G401 (cell line): Measurements from ENCODE around the gene FICD. TPM values are rescaled to one million over a fixed set of nuclear protein-coding genes. Genes with fewer than 3 reads are reported as not detected.

Source experiments
- DNase-seq: peaks from one replicate; pipeline ENCODE4 v3.0.0-alpha.2; 2015; ENCODE audit warnings: low spot score
- in situ Hi-C: cut with HindIII; loops from 2 replicates; pipeline ENCODE4 v1.10.0; 2016; ENCODE audit warnings: low sequenced_read_pairs, mixed read lengths
- total RNA-seq: library from RNA; depleted of rRNA; stranded (reverse); fragments of >200 nt; shearing (Covaris generic); gene quantifications from 2 replicates; pipeline ENCODE4 v1.2.3, GENCODE V29; 2014

FICD gene
- total RNA-seq, 1 experiment from 2014 or later: 1.7 TPM

GRCh38 chr12:108495823-108496579 lies 19.1 kb upstream of the FICD start:
- no peak for DNase-seq
- in situ Hi-C loops: no loop called here

GRCh38 chr12:108498136-108498535 lies 16.9 kb upstream of the FICD start:
- in situ Hi-C loops: no loop called here
- DNase-seq: no peak

- in situ Hi-C loops: no loop called here
- DNase-seq: no peak
Observed at GRCh38 chr12:108502922-108503321, 12.2 kb upstream of the FICD start.

- no peak for DNase-seq
- in situ Hi-C loops: no loop called here
Observed at GRCh38 chr12:108505129-108505528, 9.9 kb upstream of the FICD start.

- no peak for DNase-seq
- in situ Hi-C loops: no loop called here
Observed at GRCh38 chr12:108507971-108508642, 7.0 kb upstream of the FICD start.

- in situ Hi-C loops: no loop called here
- DNase-seq: no peak
Observed at GRCh38 chr12:108509806-108510205, 5.3 kb upstream of the FICD start.

GRCh38 chr12:108510836-108511235 lies 4.2 kb upstream of the FICD start:
- no peak for DNase-seq
- in situ Hi-C loops: no loop called here

- DNase-seq: peak; percentile 95
- in situ Hi-C loops: no loop called here
Observed at GRCh38 chr12:108511633-108512540, 3.2 kb upstream of the FICD start.

GRCh38 chr12:108514468-108514972 lies 557 bp upstream of the FICD start:
- in situ Hi-C loops: no loop called here

GRCh38 chr12:108515916-108516315 lies 839 bp downstream of the FICD start:
- DNase-seq: no peak
- in situ Hi-C loops: no loop called here

More at GRCh38 chr12:108514468-108514972, 557 bp upstream of the FICD start:
- DNase-seq: no peak

GRCh38 chr12:108516511-108517275 lies 1.6 kb downstream of the FICD start:
- DNase-seq: no peak

GRCh38 chr12:108517288-108518100 lies 2.4 kb downstream of the FICD start:
- DNase-seq: no peak
- in situ Hi-C loops: no loop called here

More at GRCh38 chr12:108516511-108517275, 1.6 kb downstream of the FICD start:
- in situ Hi-C loops: no loop called here

- in situ Hi-C loops: no loop called here
- DNase-seq: no peak
Observed at GRCh38 chr12:108518101-108518715, 3.1 kb downstream of the FICD start.

GRCh38 chr12:108518716-108519496 lies 3.8 kb downstream of the FICD start:
- in situ Hi-C loops: no loop called here
- DNase-seq: no peak

GRCh38 chr12:108519558-108519957 lies 4.5 kb downstream of the FICD start:
- peak; percentile 73 for DNase-seq
- in situ Hi-C loops: no loop called here

GRCh38 chr12:108523365-108523764 lies 8.3 kb downstream of the FICD start:
- DNase-seq: no peak
- in situ Hi-C loops: no loop called here

GRCh38 chr12:108525681-108526080 lies 10.6 kb downstream of the FICD start:
- DNase-seq: no peak
- in situ Hi-C loops: no loop called here
